Muscle of back (tissue), 13 donors: ENCODE data around the gene FAM118A. TPM values are rescaled to one million over a fixed set of nuclear protein-coding genes. Genes with fewer than 3 reads are reported as not detected.
"Not testable (repeated sequence)": the region's sequence is repeated elsewhere in the genome, so short reads cannot be mapped to it uniquely, and the experiment has no call there.

Experiments
- DNase-seq, 3 donors: peaks; one replicate each; pipeline versions ENCODE4 v3.0.0 to v3.0.0-alpha.2; 2013
- long read RNA-seq, 9 donors: transcript quantifications; one replicate each; lab custom pipeline, GENCODE V29; 2026
- polyA plus RNA-seq, 10 donors: library from polyadenylated mRNA; unstranded; fragments of 120-200 nt; gene quantifications; one replicate each; pipeline ENCODE4 v1.2.1, GENCODE V29; 2013; ENCODE audit not compliant: insufficient read length in 10 of 10

The FAM118A gene
- polyA plus RNA-seq: 10 to 100 TPM in 9 of 10 donors, 1 to 10 TPM in 1; 9.2 to 80.0 (median 18.7) TPM
- long read RNA-seq, donor 1, partial matches to known transcripts: 0 of 2 reads
- long read RNA-seq, donor 1, other reads (novel, unspliced or antisense): 0 of 2 reads
- long read RNA-seq, donor 2: 0 reads
- long read RNA-seq, donor 3: 0 reads
- long read RNA-seq, donor 4, partial matches to known transcripts: 0 of 3 reads
- long read RNA-seq, donor 4, other reads (novel, unspliced or antisense): 0 of 3 reads
- long read RNA-seq, donor 5, partial matches to known transcripts: 0 of 4 reads
- long read RNA-seq, donor 5, other reads (novel, unspliced or antisense): 0 of 4 reads
- long read RNA-seq, donor 6, partial matches to known transcripts: 0 of 2 reads
- long read RNA-seq, donor 6, other reads (novel, unspliced or antisense): 0 of 2 reads
- long read RNA-seq, donor 7, partial matches to known transcripts: 10 of 15 reads
- long read RNA-seq, donor 7, other reads (novel, unspliced or antisense): 0 of 15 reads
- long read RNA-seq, donor 8, partial matches to known transcripts: 6 of 9 reads
- long read RNA-seq, donor 8, other reads (novel, unspliced or antisense): 0 of 9 reads
- long read RNA-seq, donor 9: 0 reads

GRCh38 chr22:45309422-45310227 is at the start of gene FAM118A:
Gene FAM118A (plus strand): TSS chr22:45309934. CDS start chr22:45322380, 12,446 bp downstream.
- peak; percentile 94 to 98 (median 97) for DNase-seq

DNA sequence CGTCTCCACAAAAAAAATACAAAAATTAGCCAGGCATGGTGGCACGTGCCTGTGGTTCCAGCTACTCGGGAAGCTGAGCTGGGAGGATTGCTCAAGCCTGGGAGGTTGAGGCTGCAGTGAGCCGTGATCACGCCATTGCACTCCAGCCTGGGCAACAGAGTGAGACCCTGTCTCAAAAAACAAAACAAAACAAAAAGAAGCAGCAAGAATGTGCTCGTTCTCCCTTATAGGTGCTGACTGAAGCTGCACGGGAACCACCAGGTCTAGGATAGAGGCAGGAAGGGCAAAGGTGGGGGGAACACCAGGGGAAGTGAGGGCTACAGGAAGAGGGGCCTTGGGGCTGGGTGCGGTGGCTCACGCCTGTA is 49.4 kb upstream of the FAM118A start:
- not testable (repeated sequence) for DNase-seq

GRCh38 chr22:45261407-45262088 is 48.2 kb upstream of the FAM118A start:
- DNase-seq: no peak

DNA sequence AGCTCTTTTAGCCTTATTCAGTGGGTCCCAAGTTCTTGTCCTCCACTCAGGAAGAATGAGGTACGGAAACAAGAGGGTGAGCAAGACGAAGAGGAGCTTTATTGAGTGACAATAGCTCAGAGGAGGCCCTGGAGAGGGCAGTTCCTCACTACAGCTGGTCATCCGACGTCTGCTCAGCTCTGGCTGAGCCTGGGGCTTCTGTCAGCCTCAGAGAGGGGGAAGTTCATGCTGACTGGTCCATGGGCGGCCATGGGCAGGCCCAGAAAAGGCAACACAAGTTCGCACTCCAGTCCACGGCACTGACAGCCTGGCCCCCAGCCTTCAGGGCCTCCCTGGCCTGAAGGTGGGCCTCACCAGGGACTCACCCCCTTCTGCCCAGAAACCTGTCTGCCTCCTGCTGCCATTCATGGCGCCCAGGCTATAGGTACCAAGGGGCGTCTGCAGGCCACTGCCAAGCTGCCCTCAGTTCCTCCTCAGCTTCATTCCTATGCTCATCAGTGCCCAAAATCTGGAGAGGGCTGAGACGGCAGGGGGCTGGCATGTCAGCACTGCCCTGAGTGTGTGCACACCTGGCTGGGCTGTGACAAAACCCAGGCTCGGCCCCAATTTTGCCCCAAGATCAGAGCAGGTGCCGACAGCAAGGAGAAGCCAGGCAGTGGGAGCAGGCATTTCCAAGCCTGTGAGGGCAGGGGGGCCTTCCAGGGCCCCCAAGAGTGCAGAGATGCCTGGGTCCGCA is 47.4 kb upstream of the FAM118A start:
- peak in 1 of 3 donors; percentile 38 for DNase-seq

DNA sequence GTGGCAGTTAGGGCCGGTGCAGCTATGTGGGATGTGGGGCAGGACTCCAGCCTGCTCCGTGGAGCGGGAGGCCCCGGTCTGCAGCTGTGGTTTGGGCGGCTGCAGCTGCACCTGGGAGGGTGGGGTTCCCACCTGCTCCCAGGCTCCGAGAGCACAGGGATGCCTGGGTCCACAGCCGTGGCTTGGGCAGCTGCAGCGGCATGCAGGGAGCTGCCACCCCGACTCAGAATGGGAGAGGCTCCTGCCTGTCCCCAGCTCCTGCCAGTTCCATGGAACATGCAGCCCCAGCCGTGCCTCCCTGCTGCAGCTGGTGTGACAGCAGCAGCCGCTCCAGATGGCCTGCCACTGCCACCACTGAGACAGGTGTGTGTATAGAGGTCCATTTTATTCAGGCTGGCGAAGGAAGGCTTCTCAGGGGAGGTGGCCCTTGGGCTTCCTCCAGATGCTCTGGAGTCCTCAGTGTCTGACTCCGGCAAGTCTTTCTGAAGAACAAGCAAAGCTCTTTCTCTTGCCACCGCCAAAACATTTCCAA is 46.7 kb upstream of the FAM118A start:
- DNase-seq: peak in 1 of 3 donors; percentile 36

DNA sequence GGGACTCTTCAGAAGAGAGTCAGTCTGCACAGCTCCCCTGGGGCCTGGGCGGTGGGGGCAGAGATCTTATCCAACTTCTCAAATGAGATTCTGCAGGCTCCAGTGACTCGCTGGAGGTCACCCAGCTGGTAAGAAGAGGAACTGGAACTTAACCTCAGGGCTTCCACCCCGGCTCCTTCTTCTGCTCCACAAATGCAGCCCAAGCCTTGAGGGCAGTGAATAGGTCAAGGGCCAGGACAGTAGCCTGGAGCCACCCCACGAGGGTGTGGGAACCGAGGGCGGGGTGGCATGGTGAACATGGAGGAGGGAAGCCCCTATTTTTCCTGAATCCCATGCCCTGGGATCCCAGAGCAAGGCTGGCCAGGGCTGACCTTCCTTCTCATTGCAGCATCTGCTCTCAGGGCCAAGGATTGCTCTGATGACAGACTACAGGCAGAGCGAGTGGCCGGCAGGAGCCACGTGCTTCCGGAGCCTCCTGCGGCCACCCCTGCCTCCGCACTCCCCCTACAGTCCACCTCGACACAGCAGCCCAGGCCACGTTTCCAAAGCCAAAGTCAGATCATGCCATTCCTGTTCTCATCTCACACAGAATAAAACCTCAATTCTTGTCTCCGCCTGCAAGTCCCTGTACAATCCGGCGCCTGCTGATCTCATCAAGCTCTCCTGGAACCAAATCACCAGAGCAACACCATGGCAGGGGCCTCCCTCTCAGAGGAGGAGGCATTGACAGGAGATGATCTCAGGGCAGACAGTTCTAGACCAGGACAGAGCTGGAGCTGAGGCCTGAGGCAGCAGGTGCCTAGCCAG is 46.1 kb upstream of the FAM118A start:
- DNase-seq: peak in 2 of 3 donors; percentile 72 to 86

DNA sequence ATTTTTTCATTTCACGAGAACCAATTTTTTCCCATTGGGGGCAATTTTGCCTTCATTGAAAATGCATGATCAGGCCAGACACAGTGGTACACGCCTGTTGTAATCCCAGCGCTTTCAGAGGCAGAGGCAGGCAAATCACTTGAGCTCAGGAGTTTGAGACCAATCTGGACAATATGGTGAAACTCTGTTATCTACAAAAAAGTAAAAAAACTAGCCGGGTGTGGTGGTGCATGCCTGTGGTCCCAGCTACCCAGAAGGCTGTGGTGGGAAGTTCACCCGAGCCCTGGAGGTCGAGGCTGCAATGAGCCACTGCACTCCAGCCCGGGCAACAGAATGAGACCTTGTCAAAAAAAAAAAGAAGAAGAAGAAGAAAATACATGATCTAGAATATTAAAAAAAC is 44.2 kb upstream of the FAM118A start:
- no peak for DNase-seq

- DNase-seq: peak in 1 of 3 donors; percentile 57
Measured at GRCh38 chr22:45268167-45268957, 41.4 kb upstream of the FAM118A start.

- DNase-seq: peak; percentile 78 to 92 (median 91)
Measured at GRCh38 chr22:45268958-45269844, 40.5 kb upstream of the FAM118A start.

GRCh38 chr22:45270095-45271020 is 39.4 kb upstream of the FAM118A start:
- no peak for DNase-seq

GRCh38 chr22:45271667-45272201 is 38.0 kb upstream of the FAM118A start:
- peak; percentile 75 to 86 (median 82) for DNase-seq

- DNase-seq: no peak
Measured at GRCh38 chr22:45272498-45272897, 37.2 kb upstream of the FAM118A start.

- no peak for DNase-seq
Measured at GRCh38 chr22:45273452-45274075, 36.2 kb upstream of the FAM118A start.

- DNase-seq: no peak
Measured at GRCh38 chr22:45276507-45277105, 33.1 kb upstream of the FAM118A start.

- DNase-seq: not testable (repeated sequence)
Measured at GRCh38 chr22:45277720-45278119, 32.0 kb upstream of the FAM118A start.

GRCh38 chr22:45278125-45278524 is 31.6 kb upstream of the FAM118A start:
- no peak for DNase-seq
